GM12864 (cell line): ENCODE data around the gene PCDHB15.

Experiments
- DNase-seq: peaks from one replicate; pipeline ENCODE4 v3.0.0-alpha.2; 2011; ENCODE audit warnings: low read depth
- H3K4me3 ChIP-seq: 2 replicates; pipeline ENCODE4 v1.5.1; 2011; ENCODE audit warnings: mild to moderate bottlenecking, low read depth, low read length, control low read depth
- TF ChIP-seq, protein P1 (sequence below): IDR thresholded peaks from 2 replicates; pipeline ENCODE4 v1.5.1; 2011; ENCODE audit warnings: low read depth, mild to moderate bottlenecking, moderate library complexity, low read length, control low read depth, inconsistent platforms; ENCODE audit errors: missing control alignments

The PCDHB15 gene

DNA sequence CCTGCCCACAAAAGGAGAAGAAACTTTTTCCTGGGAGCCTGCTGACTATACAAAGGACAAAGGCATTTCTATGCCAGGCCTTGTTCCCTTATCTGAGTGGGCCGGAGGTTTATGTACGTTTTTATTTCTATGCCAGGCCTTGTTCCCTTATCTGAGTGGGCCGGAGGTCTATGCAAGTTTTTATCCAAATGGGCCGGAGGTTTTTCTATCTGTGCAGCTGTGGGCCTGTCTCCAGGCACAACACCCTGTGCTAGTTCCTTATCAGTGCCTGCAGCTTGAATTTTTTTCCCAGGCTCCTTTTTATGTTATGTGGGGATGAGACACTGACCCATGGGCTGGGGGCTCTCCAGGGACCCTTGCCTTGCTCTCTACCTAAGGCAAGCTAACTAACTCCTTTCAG is 53.2 kb downstream of the PCDHB15 start:
- no peak for DNase-seq
- TF ChIP-seq, protein P1, sequence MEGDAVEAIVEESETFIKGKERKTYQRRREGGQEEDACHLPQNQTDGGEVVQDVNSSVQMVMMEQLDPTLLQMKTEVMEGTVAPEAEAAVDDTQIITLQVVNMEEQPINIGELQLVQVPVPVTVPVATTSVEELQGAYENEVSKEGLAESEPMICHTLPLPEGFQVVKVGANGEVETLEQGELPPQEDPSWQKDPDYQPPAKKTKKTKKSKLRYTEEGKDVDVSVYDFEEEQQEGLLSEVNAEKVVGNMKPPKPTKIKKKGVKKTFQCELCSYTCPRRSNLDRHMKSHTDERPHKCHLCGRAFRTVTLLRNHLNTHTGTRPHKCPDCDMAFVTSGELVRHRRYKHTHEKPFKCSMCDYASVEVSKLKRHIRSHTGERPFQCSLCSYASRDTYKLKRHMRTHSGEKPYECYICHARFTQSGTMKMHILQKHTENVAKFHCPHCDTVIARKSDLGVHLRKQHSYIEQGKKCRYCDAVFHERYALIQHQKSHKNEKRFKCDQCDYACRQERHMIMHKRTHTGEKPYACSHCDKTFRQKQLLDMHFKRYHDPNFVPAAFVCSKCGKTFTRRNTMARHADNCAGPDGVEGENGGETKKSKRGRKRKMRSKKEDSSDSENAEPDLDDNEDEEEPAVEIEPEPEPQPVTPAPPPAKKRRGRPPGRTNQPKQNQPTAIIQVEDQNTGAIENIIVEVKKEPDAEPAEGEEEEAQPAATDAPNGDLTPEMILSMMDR = no peak

More for the DNA sequence above, 53.2 kb downstream of the PCDHB15 start:
- no peak overlapping the region for H3K4me3 ChIP-seq
